WTC11 (cell line): ENCODE measurements around the gene ANXA2. TPM values are rescaled to one million over a fixed set of nuclear protein-coding genes. Genes with fewer than 3 reads are reported as not detected.

Source experiments
- ATAC-seq: fragments of 200-7000 bp; cut with Tn5 transposase; 2 replicates; pipeline ENCODE4 v1.10.0; 2021; ENCODE audit warnings: mild to moderate bottlenecking, moderate library complexity
- CTCF ChIA-PET: fragments of 300-600 bp; sonication (Branson Sonifier 250); formaldehyde crosslinking; loops from one replicate; lab custom pipeline; 2021; ENCODE audit warnings: antibody characterized with exemption; lab: Charles Lee
- POLR2A ChIA-PET: fragments of 350-600 bp; sonication (Branson Sonifier 250); formaldehyde crosslinking; loops from one replicate; lab custom pipeline; 2021; ENCODE audit warnings: antibody characterized with exemption; lab: Charles Lee
- DNase-seq: peaks from one replicate; pipeline ENCODE4 v3.0.0; 2021; ENCODE audit warnings: low spot score
- H3K27ac Mint-ChIP-seq: 2 replicates; pipeline ENCODE4 v1.8.0; 2021; ENCODE audit warnings: mixed read lengths
- H3K27me3 Mint-ChIP-seq: 2 replicates; pipeline ENCODE4 v1.8.0; 2021; ENCODE audit warnings: low read depth, mild to moderate bottlenecking, moderate library complexity, mixed read lengths
- H3K36me3 Mint-ChIP-seq: 2 replicates; pipeline ENCODE4 v1.8.0; 2021; ENCODE audit warnings: mixed read lengths
- H3K4me1 Mint-ChIP-seq: 2 replicates; pipeline ENCODE4 v1.8.0; 2022; ENCODE audit warnings: mixed read lengths
- H3K4me3 Mint-ChIP-seq: 2 replicates; pipeline ENCODE4 v1.8.0; 2021; ENCODE audit warnings: mild to moderate bottlenecking, moderate library complexity, mixed read lengths
- H3K9me3 Mint-ChIP-seq: 2 replicates; pipeline ENCODE4 v1.8.0; 2021; ENCODE audit warnings: mixed read lengths
- CBFB ChIP-seq: sonication (generic); formaldehyde crosslinking; IDR thresholded peaks from 2 replicates; pipeline ENCODE4 v1.8.1; 2022; ENCODE audit warnings: mild to moderate bottlenecking, low read depth, missing genetic modification reagents
- CDX4 ChIP-seq: fragments of 250-450 bp; sonication (Bioruptor Pico); IDR thresholded peaks from 2 replicates; pipeline ENCODE4 v1.9.0; 2021; ENCODE audit warnings: moderate library complexity, mild to moderate bottlenecking, inconsistent platforms, borderline replicate concordance
- CREB1 ChIP-seq: sonication (generic); formaldehyde crosslinking; IDR thresholded peaks from 2 replicates; pipeline ENCODE4 v1.8.0; 2023; ENCODE audit warnings: mild to moderate bottlenecking, missing genetic modification reagents
- EMX1 ChIP-seq: fragments of 250-450 bp; sonication (Bioruptor Pico); IDR thresholded peaks from 2 replicates; pipeline ENCODE4 v1.8.0; 2021; ENCODE audit warnings: mild to moderate bottlenecking
- ERG ChIP-seq: fragments of 250-450 bp; sonication (Bioruptor Pico); IDR thresholded peaks from 2 replicates; pipeline ENCODE4 v1.8.0; 2021; ENCODE audit warnings: mild to moderate bottlenecking
- ETV6 ChIP-seq: sonication (generic); formaldehyde crosslinking; IDR thresholded peaks from 2 replicates; pipeline ENCODE4 v1.8.1; 2022; ENCODE audit warnings: mild to moderate bottlenecking, missing genetic modification reagents
- FOXP1 ChIP-seq: sonication (generic); formaldehyde crosslinking; IDR thresholded peaks from 2 replicates; pipeline ENCODE4 v1.8.0; 2022; ENCODE audit warnings: missing genetic modification reagents, mild to moderate bottlenecking, moderate library complexity, borderline replicate concordance
- GABPB1 ChIP-seq: sonication (generic); formaldehyde crosslinking; IDR thresholded peaks from 2 replicates; pipeline ENCODE4 v1.8.1; 2023; ENCODE audit warnings: mild to moderate bottlenecking, missing genetic modification reagents
- IRF1 ChIP-seq: sonication (generic); formaldehyde crosslinking; IDR thresholded peaks from 2 replicates; pipeline ENCODE4 v1.8.0; 2023; ENCODE audit warnings: missing genetic modification reagents
- MYBL2 ChIP-seq: sonication (generic); formaldehyde crosslinking; IDR thresholded peaks from 2 replicates; pipeline ENCODE4 v1.8.1; 2023; ENCODE audit warnings: mild to moderate bottlenecking, moderate library complexity, missing genetic modification reagents
- NFATC4 ChIP-seq: fragments of 250-450 bp; sonication (Bioruptor Pico); IDR thresholded peaks from 2 replicates; pipeline ENCODE4 v1.9.0; 2021; ENCODE audit warnings: mild to moderate bottlenecking
- NFYB ChIP-seq: sonication (generic); formaldehyde crosslinking; conservative IDR thresholded peaks from 2 replicates; pipeline ENCODE4 v1.8.0; 2022; ENCODE audit warnings: low read depth, missing genetic modification reagents
- PRDM15 ChIP-seq: sonication (generic); formaldehyde crosslinking; IDR thresholded peaks from 2 replicates; pipeline ENCODE4 v1.8.0; 2022; ENCODE audit warnings: missing genetic modification reagents
- PRRX2 ChIP-seq: fragments of 250-450 bp; sonication (Bioruptor Pico); IDR thresholded peaks from 2 replicates; pipeline ENCODE4 v1.8.0; 2021; ENCODE audit warnings: mild to moderate bottlenecking
- USF1 ChIP-seq: sonication (generic); formaldehyde crosslinking; IDR thresholded peaks from 2 replicates; pipeline ENCODE4 v1.8.0; 2022; ENCODE audit warnings: mild to moderate bottlenecking, missing genetic modification reagents
- ZBTB21 ChIP-seq: sonication (generic); formaldehyde crosslinking; IDR thresholded peaks from 2 replicates; pipeline ENCODE4 v1.8.1; 2023; ENCODE audit warnings: mild to moderate bottlenecking, missing genetic modification reagents, borderline replicate concordance
- ZNF512 ChIP-seq: sonication (generic); formaldehyde crosslinking; IDR thresholded peaks from 2 replicates; pipeline ENCODE4 v1.8.1; 2022; ENCODE audit warnings: missing genetic modification reagents, borderline replicate concordance
- total RNA-seq: library from RNA; stranded (reverse); gene quantifications from 3 replicates; pipeline ENCODE4 v1.2.3, GENCODE V29; 2021

ANXA2 gene
- total RNA-seq, 1 experiment from 2014 or later: 152 TPM

- no peak for TF ChIP-seq CBFB
- no peak for TF ChIP-seq ETV6 (CRISPR knock-in tag)
- TF ChIP-seq ERG (CRISPR knock-in tag): no peak
Observed at GRCh38 chr15:60316961-60317360, 80.8 kb downstream of the ANXA2 start (continued).

GRCh38 chr15:60315878-60316277, 81.9 kb downstream of the ANXA2 start:
- TF ChIP-seq ZNF512: no peak
- no peak for TF ChIP-seq NFATC4 (CRISPR knock-in tag)
- TF ChIP-seq EMX1 (CRISPR knock-in tag): no peak
- no peak for TF ChIP-seq GABPB1 (CRISPR knock-in tag)
- no peak for TF ChIP-seq USF1
- Mint-ChIP-seq H3K4me3 (no peak overlapping the region), H3K36me3 (no peaks in the 10 kb centered on the region), H3K9me3 (no peaks in the 10 kb centered on the region; the same call in 1 of the 2 replicates), H3K27me3 (no peaks in the 10 kb centered on the region), H3K4me1 (peaks cover 8% of the 10 kb centered on the region), H3K27ac (no peak overlapping the region)
- DNase-seq (no peak), ATAC-seq (no peak)
- ChIA-PET CTCF (interaction anchor here (2.0 kb wide), 1 partner anchor 12 kb away, joined by 7 read pairs; no protein-coding TSS in a partner anchor), POLR2A (no interaction called here)

- TF ChIP-seq PRDM15: no peak
- no peak for TF ChIP-seq PRRX2 (CRISPR knock-in tag)
- TF ChIP-seq ZBTB21 (CRISPR knock-in tag): no peak
- no peak for TF ChIP-seq FOXP1
- TF ChIP-seq NFYB (CRISPR knock-in tag): no peak
- TF ChIP-seq CDX4 (CRISPR knock-in tag): no peak
- no peak for TF ChIP-seq CREB1
- TF ChIP-seq IRF1: no peak
- TF ChIP-seq MYBL2 (CRISPR knock-in tag): no peak
- no peak overlapping the region for H3K4me3 Mint-ChIP-seq
- no peaks in the 10 kb centered on the region for H3K36me3 Mint-ChIP-seq
- POLR2A ChIA-PET: no interaction called here
- no peak overlapping the region for H3K27ac Mint-ChIP-seq
- H3K9me3 Mint-ChIP-seq: no peaks in the 10 kb centered on the region; the same call in 1 of the 2 replicates
- H3K27me3 Mint-ChIP-seq: no peaks in the 10 kb centered on the region
- CTCF ChIA-PET: no interaction called here
- peaks cover 8% of the 10 kb centered on the region for H3K4me1 Mint-ChIP-seq
- ATAC-seq (no peak), DNase-seq (no peak)
Observed at GRCh38 chr15:60313906-60314305, 83.9 kb downstream of the ANXA2 start.
